ENCODE results near the gene ICAM3. TPM values are rescaled to one million over a fixed set of nuclear protein-coding genes. Genes with fewer than 3 reads are reported as not detected.
"Not testable (repeated sequence)": the region's sequence is repeated elsewhere in the genome, so short reads cannot be mapped to it uniquely, and the experiment has no call there.

ICAM3 gene
- total RNA-seq, 2 experiments from 2014 or later, result 63.7 to 76.4 TPM

GRCh38 chr19:10379880-10380312, 40.5 kb upstream of the ICAM3 start:
- Histone ChIP-seq H3K9me3 (ENCODE audit: low read length) (no peaks in the 10 kb centered on the region), H3K36me3 (ENCODE audit: insufficient read depth, low read length) (peaks cover 22% of the 10 kb centered on the region), H3K4me1 (ENCODE audit: insufficient read depth, low read length, poor library complexity, severe bottlenecking) (peaks cover 11% of the 10 kb centered on the region), H3K9me2 (ENCODE audit: insufficient read depth, low read length) (no peaks in the 10 kb centered on the region), H3K79me2 (ENCODE audit: insufficient read depth, low read depth, low read length) (peaks cover 16% of the 10 kb centered on the region), H3K4me3 (ENCODE audit: low read depth, low read length, poor library complexity, severe bottlenecking) (peak overlapping the region; percentile 91), H4K20me1 (ENCODE audit: insufficient read depth, low read length) (no peaks in the 10 kb centered on the region), H3K4me2 (ENCODE audit: low read length) (peak overlapping the region; percentile 94), H2AFZ (ENCODE audit: low read length) (peak overlapping the region; percentile 75; the same call in 1 of the 2 replicates), H3K27ac (ENCODE audit: low read depth, low read length, poor library complexity, severe bottlenecking) (peak overlapping the region; percentile 51)
- ChIA-PET CTCF (ENCODE audit: unreplicated experiment) (interaction anchor here (0.5 to 1.3 kb wide), 4 partner anchors 9 to 109 kb away, joined by 3 to 4 read pairs (median 3); partner anchors contain the start of gene ICAM1), POLR2A (interaction anchor here (0.7 to 3.2 kb wide), 6 partner anchors 20 to 461 kb away, joined by 3 to 14 read pairs (median 5); partner anchors contain the start of genes ICAM1 and RAVER1)
- TSS peak; percentile 88 for BruUV-seq (replicated peaks)
- intact Hi-C loops (cut with micrococcal nuclease; ENCODE audit: unreplicated experiment), result loop anchor here (2.0 kb wide), 2 partner anchors 47 to 111 kb away; partner anchors contain the start of gene RAVER1
- no peak for DNase-seq (ENCODE audit: low spot score)
- TF ChIP-seq EZH2phosphoT487 (IDR thresholded peaks at IDR 0.05; ENCODE audit: borderline replicate concordance, low read depth, low read length), result no peak
- no peak; the same call in 1 of the 2 replicates for TF ChIP-seq CTCF (conservative IDR thresholded peaks at IDR 0.05; ENCODE audit: low read length)

GRCh38 chr19:10378124-10378523, 38.7 kb upstream of the ICAM3 start:
- Histone ChIP-seq H4K20me1 (ENCODE audit: insufficient read depth, low read length) (no peaks in the 10 kb centered on the region), H3K27ac (ENCODE audit: low read depth, low read length, poor library complexity, severe bottlenecking) (no peak overlapping the region), H3K4me2 (ENCODE audit: low read length) (no peak overlapping the region), H3K79me2 (ENCODE audit: insufficient read depth, low read depth, low read length) (peaks cover 16% of the 10 kb centered on the region), H3K4me3 (ENCODE audit: low read depth, low read length, poor library complexity, severe bottlenecking) (no peak overlapping the region), H3K9me3 (ENCODE audit: low read length) (no peaks in the 10 kb centered on the region), H3K36me3 (ENCODE audit: insufficient read depth, low read length) (peaks cover 28% of the 10 kb centered on the region), H3K9me2 (ENCODE audit: insufficient read depth, low read length) (no peaks in the 10 kb centered on the region), H2AFZ (ENCODE audit: low read length) (no peak overlapping the region), H3K4me1 (ENCODE audit: insufficient read depth, low read length, poor library complexity, severe bottlenecking) (peaks cover 26% of the 10 kb centered on the region)
- CTCF ChIA-PET (ENCODE audit: unreplicated experiment), result no interaction called here
- intact Hi-C loops (cut with micrococcal nuclease; ENCODE audit: unreplicated experiment), result no loop called here
- POLR2A ChIA-PET, result no interaction called here
- no peak for DNase-seq (ENCODE audit: low spot score)
- no TSS peak for BruUV-seq (replicated peaks)
- TF ChIP-seq CTCF (conservative IDR thresholded peaks at IDR 0.05; ENCODE audit: low read length), result no peak
- TF ChIP-seq EZH2phosphoT487 (IDR thresholded peaks at IDR 0.05; ENCODE audit: borderline replicate concordance, low read depth, low read length), result no peak

GRCh38 chr19:10377140-10377640, 37.8 kb upstream of the ICAM3 start:
- Histone ChIP-seq H3K79me2 (ENCODE audit: insufficient read depth, low read depth, low read length) (peaks cover 16% of the 10 kb centered on the region), H3K4me1 (ENCODE audit: insufficient read depth, low read length, poor library complexity, severe bottlenecking) (peaks cover 26% of the 10 kb centered on the region), H3K36me3 (ENCODE audit: insufficient read depth, low read length) (peaks cover 28% of the 10 kb centered on the region)
- H3K27ac ChIP-seq (ENCODE audit: low read depth, low read length, poor library complexity, severe bottlenecking); BruUV-seq (replicated peaks); H2AFZ ChIP-seq (ENCODE audit: low read length); DNase-seq (ENCODE audit: low spot score); H3K9me3 ChIP-seq (ENCODE audit: low read length); H3K4me3 ChIP-seq (ENCODE audit: low read depth, low read length, poor library complexity, severe bottlenecking); H4K20me1 ChIP-seq (ENCODE audit: insufficient read depth, low read length); H3K4me2 ChIP-seq (ENCODE audit: low read length); POLR2A ChIA-PET; intact Hi-C loops (cut with micrococcal nuclease; ENCODE audit: unreplicated experiment); H3K9me2 ChIP-seq (ENCODE audit: insufficient read depth, low read length): not testable (repeated sequence)
- CTCF ChIA-PET (ENCODE audit: unreplicated experiment), result interaction anchor here (0.6 kb wide), 1 partner anchor 109 kb away, joined by 7 read pairs; no protein-coding TSS in a partner anchor

Measured in OCI-LY7 (cell line).